IPS-NIHi7 (cell line): ENCODE measurements around the gene PKHD1.
A peak's percentile ranks its signal among the peaks of the same experiment; 100 is the strongest.

ENCODE experiments used
- DNase-seq: peaks from one replicate; pipeline ENCODE4 v3.0.0; 2012; ENCODE audit warnings: mixed read lengths; ENCODE audit errors: extremely low spot score

The PKHD1 gene

DNA sequence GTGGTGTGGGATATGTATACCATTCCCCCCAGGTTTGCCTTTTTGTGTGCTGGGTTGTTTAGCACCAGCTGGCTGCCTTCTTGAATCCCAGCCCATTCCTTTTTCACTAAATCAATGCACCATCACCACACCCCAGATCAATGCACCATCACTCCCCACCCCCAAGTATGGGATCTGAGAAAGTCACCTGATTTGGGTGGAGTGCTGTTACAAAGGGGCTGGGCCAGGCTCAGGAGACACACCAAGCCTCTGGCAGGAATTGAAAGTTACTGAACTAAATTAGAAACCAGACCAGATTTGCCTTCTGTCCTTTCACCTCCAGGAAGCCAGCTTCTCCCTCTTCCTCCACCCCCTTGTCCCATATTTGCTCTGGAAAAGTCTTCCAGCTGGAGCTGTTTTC is 19.6 kb upstream of the PKHD1 start:
- DNase-seq, result no peak

GRCh38 chr6:52104979-52105378 is 17.6 kb upstream of the PKHD1 start:
- DNase-seq, result no peak

DNA sequence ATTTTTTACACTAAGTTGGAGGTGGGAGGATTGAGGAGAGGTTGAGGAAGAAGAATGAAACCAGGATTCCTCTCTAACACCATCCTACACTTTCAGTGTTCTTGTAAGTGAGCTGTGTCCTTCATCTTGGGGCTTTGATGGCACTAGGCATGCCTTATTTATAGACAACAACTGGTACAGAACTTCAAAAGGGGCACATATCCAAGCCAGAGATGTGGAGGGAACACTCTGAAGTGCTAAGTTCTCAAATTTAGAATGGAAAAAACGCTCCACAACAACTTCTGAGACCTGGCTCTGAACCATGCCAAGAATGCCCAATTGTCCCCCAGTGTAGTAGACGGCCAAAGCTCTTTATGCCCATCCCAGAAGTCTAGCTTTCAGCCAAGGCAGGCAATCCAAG is 16.2 kb upstream of the PKHD1 start:
- no peak for DNase-seq

DNA sequence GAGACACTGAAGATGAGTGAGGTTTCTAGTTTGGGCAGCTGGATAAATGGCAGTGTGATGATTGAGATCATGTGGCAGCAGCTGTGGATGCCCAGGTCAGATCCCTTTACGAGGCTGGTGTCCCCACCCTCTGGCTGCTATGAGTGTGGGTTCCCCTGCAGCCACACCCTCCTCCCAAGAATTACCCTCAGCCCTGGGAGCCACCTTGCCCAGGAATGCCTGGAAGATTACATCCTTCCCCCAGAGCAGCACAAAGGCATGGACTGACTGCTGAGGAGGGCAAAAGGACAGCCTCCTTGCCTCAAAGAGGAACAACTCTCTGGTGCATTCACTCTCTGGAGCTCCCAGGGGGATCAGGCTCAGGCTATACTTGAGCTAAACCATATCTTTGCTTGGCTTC is 15.0 kb upstream of the PKHD1 start:
- DNase-seq, result no peak

DNA sequence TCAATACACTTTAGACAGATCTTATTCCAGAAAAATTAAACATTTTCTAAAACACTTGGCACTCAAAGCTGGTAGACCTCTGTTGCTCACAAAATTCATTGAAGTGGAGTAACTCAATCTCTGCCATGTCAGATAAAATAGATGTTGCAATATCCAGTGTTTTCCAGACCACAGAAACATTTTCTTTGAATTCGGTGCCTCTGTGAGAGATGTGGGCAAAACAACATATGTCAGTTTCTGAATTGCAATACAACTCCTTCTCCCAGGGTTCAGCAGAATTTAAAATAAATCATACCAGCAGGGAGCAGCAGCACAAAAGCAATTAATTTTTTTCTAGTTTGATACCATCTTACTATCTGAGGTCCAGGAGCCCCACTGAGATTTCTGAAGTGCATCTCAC is 11.3 kb upstream of the PKHD1 start:
- DNase-seq, result no peak

GRCh38 chr6:52089758-52090348 is 2.4 kb upstream of the PKHD1 start:
- DNase-seq, result no peak

- no peak for DNase-seq
Measured at GRCh38 chr6:52086741-52087140, 672 bp downstream of the PKHD1 start.

DNA sequence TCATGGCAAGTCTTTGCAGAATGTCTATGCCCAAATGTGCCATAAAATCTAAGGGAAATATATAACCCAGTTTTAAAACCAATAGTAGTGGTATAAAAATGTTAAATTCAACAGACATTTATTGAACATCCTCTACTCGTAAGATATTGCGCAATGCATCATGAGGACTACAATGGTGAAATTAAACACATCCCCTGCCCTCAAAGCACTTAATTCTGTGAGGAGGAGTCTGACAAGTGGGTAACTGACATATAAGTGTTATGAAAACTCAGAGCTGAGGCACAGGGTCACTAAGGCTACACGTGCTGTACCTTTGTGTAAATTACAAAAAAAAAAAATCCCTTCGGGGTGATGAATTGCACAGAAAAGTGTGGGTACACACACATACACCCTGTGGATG is 6.2 kb downstream of the PKHD1 start:
- DNase-seq, result no peak

DNA sequence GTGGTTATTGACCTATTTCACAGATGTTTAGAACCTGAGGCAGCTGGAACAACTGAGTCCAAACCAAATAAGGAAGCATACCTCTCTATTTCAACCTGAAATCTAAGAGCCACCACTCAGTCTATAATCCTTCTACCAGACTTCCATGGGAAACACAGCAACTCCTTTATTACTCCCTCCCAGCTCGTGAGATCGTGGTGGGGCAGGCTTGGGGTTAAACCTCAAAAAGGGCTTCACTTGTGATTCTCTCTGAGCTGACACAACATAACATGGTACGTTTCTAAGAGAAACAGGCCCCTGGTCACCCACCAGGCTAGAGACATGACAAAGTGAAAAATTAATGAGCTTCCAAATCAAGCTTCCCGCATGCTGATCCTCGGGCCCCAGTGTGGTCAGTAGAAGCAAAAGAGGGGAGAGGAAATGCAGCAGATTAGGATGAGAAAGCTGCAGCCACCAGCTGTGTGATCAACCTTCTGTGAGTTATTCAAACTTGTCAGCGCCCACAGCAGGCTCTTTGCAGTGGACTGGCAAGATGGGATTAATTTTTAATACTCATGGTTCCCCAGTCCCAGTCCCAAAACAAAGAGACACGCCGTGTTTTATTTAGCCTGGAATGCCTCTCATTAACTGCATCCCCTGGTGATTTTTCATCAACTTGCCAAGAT is 9.3 kb downstream of the PKHD1 start:
- no peak for DNase-seq

DNA sequence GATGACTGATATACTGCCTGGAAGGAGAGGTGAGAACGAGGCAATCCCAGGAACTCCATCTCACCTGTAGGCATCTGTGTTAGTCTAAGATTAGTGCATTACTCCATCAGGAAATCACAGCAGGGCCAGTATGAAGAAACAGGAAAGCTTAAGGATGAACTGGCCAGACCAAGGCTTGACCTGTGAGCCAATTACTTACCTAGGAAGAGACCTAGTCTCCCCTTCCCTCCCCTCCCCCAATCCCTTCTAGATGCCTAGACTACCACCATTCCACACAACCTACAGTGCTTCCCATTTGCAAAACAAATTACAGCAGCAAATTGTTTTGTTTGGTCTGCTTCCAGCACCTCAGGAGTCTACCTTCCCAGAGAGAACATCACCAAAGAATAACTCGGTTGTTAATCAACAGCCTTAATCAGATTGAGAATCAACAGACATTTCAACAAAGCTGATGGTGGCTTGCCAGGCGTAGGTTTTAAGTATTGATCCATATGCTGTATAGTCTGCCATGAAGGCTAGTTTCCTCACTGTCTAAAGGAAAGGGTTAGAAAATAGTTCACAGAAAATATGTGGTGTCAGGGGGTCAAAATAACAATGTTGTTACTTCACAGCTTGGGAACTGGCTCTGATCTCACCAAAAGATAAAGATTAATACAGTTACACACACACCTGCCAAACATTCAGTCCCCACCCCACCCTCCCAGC is 10.1 kb downstream of the PKHD1 start:
- peak; percentile 47 for DNase-seq

DNA sequence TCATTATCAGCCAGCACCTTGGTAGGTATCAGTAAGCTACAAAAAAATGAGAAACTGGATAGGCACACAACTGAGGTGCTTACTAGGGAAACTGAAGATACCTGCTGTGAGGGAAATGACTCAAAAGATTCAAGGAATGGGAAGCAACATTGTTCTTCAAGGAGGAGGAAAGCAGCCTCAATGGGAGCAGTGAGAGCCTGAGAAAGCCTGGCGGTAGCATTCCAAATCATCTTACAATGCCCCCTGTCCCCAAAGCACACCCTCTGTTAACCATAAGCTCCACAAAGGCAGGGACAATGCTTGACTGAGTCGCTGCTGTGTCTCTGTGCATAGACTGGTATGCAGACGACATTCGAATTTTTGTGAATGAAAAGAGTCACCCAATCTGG is 10.6 kb downstream of the PKHD1 start:
- peak; percentile 48 for DNase-seq

GRCh38 chr6:52074716-52075115 is 12.7 kb downstream of the PKHD1 start:
- no peak for DNase-seq

GRCh38 chr6:52074155-52074554 is 13.3 kb downstream of the PKHD1 start:
- no peak for DNase-seq

DNA sequence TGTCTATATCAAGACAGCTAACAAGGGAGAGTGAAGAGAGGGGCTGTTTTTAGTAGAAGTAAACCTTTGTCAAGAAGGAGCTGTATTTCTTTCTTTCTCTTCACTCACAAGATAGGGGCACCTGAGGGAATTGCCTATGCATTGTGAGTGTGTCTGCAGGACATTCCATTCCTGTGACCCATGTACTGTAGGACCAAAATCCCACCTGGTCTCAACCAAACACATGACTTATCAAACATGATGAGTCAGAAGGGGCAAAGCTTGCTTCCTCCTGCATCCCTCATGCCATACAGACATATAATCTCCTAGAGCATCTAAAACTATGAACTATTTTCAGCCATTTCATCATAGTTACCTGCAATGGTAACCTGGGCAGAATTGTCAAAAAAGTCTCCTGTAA is 21.8 kb downstream of the PKHD1 start:
- no peak for DNase-seq

GRCh38 chr6:52063584-52064344 is 23.6 kb downstream of the PKHD1 start:
- peak; percentile 77 for DNase-seq

- DNase-seq, result no peak
Measured at GRCh38 chr6:52061481-52061880, 25.9 kb downstream of the PKHD1 start.

DNA sequence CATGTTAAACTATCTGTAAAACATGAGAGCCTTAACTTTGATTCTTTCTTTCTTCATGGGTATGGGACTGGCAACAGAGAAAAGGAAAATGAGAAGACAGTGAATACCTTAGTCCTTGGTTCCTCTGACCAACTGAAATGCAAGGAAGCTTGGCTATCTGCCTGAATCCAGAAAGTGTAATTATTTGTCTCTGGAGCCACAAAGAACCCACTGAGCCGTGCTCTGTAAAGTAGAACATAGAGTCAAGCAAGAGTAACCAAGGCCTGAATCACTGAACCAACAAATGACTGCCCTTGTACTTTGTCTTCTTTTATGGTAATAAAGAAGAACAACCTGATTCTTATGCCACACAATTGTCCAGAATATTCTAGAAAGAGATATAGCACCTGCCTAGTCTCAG is 27.6 kb downstream of the PKHD1 start:
- no peak for DNase-seq

DNA sequence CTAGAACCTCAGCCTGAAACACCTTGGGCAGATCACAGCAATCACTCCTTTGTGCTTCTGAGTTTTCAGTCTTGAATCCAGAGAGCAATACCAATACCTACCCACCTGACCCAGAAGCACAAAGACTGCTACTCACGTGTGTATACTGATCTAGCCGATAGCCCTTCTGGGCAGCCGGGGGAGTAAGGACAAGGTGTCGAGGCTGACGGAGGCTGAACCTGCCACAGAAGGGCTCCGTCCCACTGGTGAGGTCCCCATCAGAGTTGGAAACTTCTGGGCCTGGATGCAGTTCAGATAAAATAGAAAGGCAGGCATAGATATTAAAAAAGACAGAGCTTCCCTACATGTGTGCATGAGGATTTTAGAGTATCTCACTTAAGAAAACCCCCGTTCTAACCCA is 32.0 kb downstream of the PKHD1 start:
- no peak for DNase-seq

DNA sequence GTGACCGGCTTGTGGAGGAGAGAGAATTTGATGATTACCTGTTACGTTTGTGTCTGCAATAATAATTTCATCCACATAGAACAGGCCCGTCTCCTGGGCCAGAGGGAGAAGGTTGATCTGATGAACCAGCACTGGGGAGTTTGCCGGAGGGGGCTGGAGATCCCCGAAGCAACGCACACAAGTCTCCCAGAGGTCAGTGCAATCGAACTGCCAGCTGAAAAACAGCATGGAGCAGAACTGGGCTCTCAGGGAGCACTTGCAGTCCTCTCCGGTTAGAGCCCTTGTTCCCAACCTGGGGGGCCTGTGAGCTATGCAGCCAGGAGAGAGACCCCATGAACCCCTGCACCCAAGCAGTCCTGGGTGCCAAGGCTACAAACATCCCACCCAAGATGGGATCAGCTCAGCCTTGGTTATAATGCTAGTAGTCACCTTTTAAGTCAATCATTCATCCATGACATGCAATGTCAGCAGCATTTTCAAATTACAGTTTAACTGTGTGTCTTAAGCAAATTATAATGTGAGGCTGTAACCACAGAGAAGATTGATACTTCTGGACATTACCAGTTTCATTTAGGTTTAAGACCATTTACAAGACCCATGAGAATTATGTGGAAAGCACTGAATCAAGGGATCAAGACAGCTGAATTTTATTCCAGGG is 34.2 kb downstream of the PKHD1 start:
- no peak for DNase-seq

DNA sequence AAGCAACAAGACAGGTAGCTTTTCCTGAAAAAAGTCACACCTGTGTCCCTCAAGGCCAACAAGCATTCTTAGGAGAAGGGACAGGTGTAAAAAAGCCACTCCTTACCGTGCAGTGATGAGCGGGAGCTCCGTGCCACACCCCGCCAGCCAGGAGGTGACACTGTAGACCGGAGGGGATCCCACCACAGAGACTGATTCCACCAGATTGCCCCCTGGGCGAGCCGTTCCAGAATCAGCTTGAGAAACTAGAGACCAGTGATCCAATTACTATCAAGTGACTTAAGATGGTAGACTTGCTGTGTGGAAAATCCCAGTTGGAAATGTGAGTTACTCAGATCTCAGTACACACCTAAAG is 37.4 kb downstream of the PKHD1 start:
- DNase-seq, result no peak

DNA sequence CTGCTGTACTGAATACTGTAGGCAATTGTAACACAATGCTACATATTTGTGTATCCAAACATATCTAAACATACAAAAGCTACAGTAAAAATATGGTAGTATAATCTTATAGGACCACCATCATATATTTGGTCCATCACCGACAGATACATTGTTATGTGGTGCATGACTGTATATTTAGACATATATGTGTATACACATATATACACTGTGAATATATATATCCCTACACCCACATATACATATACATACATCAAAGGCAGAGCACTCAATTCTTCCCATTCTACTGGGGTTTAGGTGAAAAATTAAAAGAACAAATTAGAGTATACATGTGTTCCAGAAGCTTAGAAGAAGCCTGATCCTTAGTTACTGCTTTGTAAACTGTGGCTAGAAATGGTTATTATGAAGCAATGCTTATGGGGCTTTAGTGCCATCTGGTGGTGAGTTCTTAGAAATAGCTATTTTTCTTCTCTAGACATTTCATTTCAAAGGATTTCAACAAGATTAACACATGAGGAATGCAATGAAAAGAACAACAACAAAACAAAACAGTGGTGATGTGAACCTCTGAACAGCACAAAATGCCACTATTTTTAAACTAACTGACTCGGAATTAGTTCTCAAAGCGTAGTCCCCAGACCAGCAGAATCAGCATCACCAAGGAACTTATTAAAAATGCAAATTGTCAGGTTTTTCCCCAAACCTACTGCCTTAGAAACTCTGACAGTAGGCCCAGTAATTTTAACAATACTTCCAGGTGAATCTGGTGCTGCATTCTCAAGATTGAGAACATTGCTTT is 38.0 kb downstream of the PKHD1 start:
- DNase-seq, result peak; percentile 49
